ENCODE results near the gene IRF2. TPM values are rescaled to one million over a fixed set of nuclear protein-coding genes. Genes with fewer than 3 reads are reported as not detected.
"Not testable (repeated sequence)": the region's sequence is repeated elsewhere in the genome, so short reads cannot be mapped to it uniquely, and the experiment has no call there.

IRF2 gene
- total RNA-seq, 1 donor from 2014 or later: 47.6 TPM

GRCh38 chr4:184352891-184353290 is 121.5 kb downstream of the IRF2 start:
- no peak overlapping the region for H3K27ac Mint-ChIP-seq
- no peaks in the 10 kb centered on the region for H3K36me3 Mint-ChIP-seq (ENCODE audit: low read depth)
- H3K4me1 Mint-ChIP-seq (ENCODE audit: low read depth): peaks cover 14% of the 10 kb centered on the region
- DNase-seq (ENCODE audit: low spot score): no peak
- no peak overlapping the region for H3K4me3 Mint-ChIP-seq (ENCODE audit: low read depth)
- H3K9me3 Mint-ChIP-seq: no peaks in the 10 kb centered on the region
- intact Hi-C loops (cut with micrococcal nuclease): no loop called here
- no peaks in the 10 kb centered on the region for H3K27me3 Mint-ChIP-seq (ENCODE audit: low read depth)

GRCh38 chr4:184351560-184352451 is 122.5 kb downstream of the IRF2 start:
- intact Hi-C loops (cut with micrococcal nuclease): no loop called here
- H3K36me3 Mint-ChIP-seq (ENCODE audit: low read depth): no peaks in the 10 kb centered on the region
- no peaks in the 10 kb centered on the region for H3K9me3 Mint-ChIP-seq
- H3K4me1 Mint-ChIP-seq (ENCODE audit: low read depth): peaks cover 16% of the 10 kb centered on the region
- DNase-seq (ENCODE audit: low spot score): no peak
- no peak overlapping the region for H3K4me3 Mint-ChIP-seq (ENCODE audit: low read depth)
- no peaks in the 10 kb centered on the region for H3K27me3 Mint-ChIP-seq (ENCODE audit: low read depth)
- no peak overlapping the region for H3K27ac Mint-ChIP-seq

DNA sequence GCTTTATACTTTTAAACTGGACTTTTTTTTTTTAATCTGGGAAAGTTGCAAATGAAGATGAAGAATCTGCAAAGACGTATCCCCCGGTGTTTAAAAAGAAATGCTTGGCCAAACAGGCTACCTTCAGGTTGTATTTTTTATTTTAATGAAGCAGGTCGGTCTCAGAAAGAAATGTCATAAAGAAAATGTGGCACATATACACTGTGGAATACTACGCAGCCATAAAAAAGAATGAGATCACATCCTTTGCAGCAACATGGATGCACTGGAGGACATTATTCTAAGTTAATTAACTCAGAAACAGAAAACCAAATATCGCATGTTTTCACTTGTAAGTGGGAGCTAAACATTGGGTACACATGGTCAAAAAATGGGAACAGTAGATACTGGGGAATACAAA is 123.4 kb downstream of the IRF2 start:
- Mint-ChIP-seq H3K4me1 (ENCODE audit: low read depth) (peaks cover 15% of the 10 kb centered on the region), H3K9me3 (no peaks in the 10 kb centered on the region), H3K27ac (no peak overlapping the region), H3K27me3 (ENCODE audit: low read depth) (no peaks in the 10 kb centered on the region), H3K36me3 (ENCODE audit: low read depth) (no peaks in the 10 kb centered on the region), H3K4me3 (ENCODE audit: low read depth) (no peak overlapping the region)
- intact Hi-C loops (cut with micrococcal nuclease): no loop called here
- no peak for DNase-seq (ENCODE audit: low spot score)

- Mint-ChIP-seq H3K27ac (no peak overlapping the region), H3K27me3 (ENCODE audit: low read depth) (no peaks in the 10 kb centered on the region), H3K36me3 (ENCODE audit: low read depth) (no peaks in the 10 kb centered on the region), H3K4me1 (ENCODE audit: low read depth) (peaks cover 14% of the 10 kb centered on the region), H3K9me3 (no peaks in the 10 kb centered on the region), H3K4me3 (ENCODE audit: low read depth) (no peak overlapping the region)
- intact Hi-C loops (cut with micrococcal nuclease): no loop called here
- DNase-seq (ENCODE audit: low spot score): no peak
Measured at GRCh38 chr4:184350213-184350817, 124.0 kb downstream of the IRF2 start.

DNA sequence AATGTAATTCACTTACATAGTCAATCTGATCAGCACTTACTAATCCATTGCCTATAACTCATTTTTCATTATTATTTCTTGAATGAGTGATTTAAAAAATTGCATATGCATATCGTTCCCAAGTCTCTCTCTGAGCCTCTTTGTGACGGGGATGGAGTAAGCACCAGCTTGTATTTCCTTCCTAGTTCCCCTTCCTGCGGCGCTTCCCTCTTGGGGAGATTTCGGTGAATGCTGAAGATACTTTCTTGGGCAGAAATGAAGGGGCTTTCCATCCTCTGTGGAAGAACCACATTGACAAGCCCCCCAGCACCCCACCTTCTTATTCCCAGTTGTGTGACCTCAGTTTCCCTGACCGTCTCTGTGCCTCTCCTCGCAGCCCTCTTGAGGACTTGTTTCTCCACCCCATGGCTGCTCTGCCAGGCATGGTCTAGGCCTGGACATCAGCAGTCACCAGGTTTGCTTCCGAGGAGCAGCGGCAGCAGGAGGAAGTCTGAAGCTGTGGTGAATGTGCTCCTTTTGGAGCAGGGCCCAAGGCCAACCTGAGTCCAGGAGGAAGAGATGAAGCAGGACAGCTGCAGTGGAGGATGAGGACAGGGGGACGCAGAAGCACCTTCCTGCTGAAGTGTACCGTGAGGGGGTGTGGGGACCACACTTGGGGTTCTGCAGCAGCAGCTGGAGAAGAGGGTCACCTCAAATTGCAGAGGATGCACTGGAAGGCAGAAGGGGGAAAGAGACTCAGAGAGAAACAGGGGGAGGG is 124.9 kb downstream of the IRF2 start:
- H3K27me3 Mint-ChIP-seq (ENCODE audit: low read depth): no peaks in the 10 kb centered on the region
- peaks cover 12% of the 10 kb centered on the region for H3K4me1 Mint-ChIP-seq (ENCODE audit: low read depth)
- no peaks in the 10 kb centered on the region for H3K9me3 Mint-ChIP-seq
- intact Hi-C loops (cut with micrococcal nuclease): no loop called here
- no peak overlapping the region for H3K27ac Mint-ChIP-seq
- H3K36me3 Mint-ChIP-seq (ENCODE audit: low read depth): no peaks in the 10 kb centered on the region
- no peak overlapping the region for H3K4me3 Mint-ChIP-seq (ENCODE audit: low read depth)
- DNase-seq (ENCODE audit: low spot score): no peak

GRCh38 chr4:184348311-184349233 is 125.8 kb downstream of the IRF2 start:
- H3K27me3 Mint-ChIP-seq (ENCODE audit: low read depth): no peaks in the 10 kb centered on the region
- DNase-seq (ENCODE audit: low spot score): no peak
- peaks cover 18% of the 10 kb centered on the region for H3K4me1 Mint-ChIP-seq (ENCODE audit: low read depth)
- no peak overlapping the region for H3K4me3 Mint-ChIP-seq (ENCODE audit: low read depth)
- no peak overlapping the region for H3K27ac Mint-ChIP-seq
- H3K36me3 Mint-ChIP-seq (ENCODE audit: low read depth): no peaks in the 10 kb centered on the region
- intact Hi-C loops (cut with micrococcal nuclease): no loop called here
- H3K9me3 Mint-ChIP-seq: no peaks in the 10 kb centered on the region

DNA sequence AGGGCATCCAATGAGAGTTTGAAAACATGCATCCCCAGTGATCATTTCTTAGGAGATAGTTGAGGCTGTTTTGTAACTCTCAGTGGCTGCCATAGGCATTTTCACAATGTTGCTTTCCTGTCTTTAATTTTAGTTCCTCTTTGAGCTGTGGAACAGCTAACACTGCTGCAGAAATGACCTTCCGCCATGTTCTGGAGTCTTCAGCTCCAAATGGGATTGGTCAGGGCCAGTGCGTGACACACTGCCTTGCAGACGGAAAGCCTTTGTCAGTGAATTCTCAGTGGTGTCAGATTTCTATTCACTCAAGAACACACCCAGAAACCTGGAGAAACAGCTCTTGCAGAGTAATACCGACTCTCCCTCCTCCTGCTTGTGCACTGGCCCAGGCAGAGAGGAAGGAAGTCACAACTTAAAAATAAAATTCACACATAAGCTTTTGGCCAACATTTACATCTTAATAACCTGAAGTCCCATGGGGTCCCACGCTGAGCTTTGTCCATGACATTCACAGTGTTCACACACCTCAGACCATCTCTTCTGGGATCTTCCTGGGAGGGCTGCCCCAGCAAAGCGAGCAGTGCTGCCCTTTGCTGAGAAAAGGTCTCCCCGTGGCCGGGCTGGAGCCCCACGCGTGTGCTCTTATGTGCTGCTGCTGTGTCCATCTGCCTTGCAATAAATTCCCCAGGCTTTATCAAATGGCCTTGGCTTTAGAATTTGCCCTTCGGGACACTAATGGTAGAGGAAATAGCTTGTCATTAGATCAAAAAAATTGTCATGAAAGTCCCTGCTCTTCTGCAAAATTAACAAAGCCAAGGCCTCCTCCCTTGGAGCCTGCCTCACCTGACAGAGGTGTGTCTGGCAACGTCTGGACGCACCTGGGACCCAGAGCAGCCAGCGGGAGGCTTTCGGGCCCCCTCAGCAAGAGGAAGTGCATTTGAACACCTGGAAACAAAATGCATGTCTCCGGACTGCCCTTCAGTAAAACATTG is 126.8 kb downstream of the IRF2 start:
- Mint-ChIP-seq H3K27ac (no peak overlapping the region), H3K36me3 (ENCODE audit: low read depth) (no peaks in the 10 kb centered on the region), H3K27me3 (ENCODE audit: low read depth) (no peaks in the 10 kb centered on the region), H3K9me3 (no peaks in the 10 kb centered on the region), H3K4me3 (ENCODE audit: low read depth) (no peak overlapping the region), H3K4me1 (ENCODE audit: low read depth) (peaks cover 23% of the 10 kb centered on the region)
- intact Hi-C loops (cut with micrococcal nuclease): no loop called here
- DNase-seq (ENCODE audit: low spot score): no peak

DNA sequence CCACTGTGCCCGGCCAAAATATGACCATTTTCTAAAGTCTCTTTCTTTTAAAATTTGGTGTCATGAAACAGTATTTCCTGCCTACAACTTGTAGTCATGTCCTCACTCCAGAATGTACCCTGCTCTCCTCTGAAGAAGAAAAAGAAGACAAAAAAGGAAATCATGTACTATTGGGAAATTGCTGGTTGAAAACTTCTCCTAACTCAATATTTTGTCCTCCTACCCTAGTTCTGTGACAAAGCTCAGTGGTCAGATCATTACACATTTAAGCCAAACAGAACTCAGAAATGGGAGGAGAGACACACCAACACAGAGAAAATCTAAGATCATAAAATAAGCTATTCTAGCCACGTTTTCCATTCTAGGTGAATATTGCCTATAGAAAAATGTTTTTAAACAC is 127.7 kb downstream of the IRF2 start:
- H3K4me1 Mint-ChIP-seq (ENCODE audit: low read depth): peaks cover 23% of the 10 kb centered on the region
- no peak overlapping the region for H3K27ac Mint-ChIP-seq
- no peaks in the 10 kb centered on the region for H3K27me3 Mint-ChIP-seq (ENCODE audit: low read depth)
- no peaks in the 10 kb centered on the region for H3K36me3 Mint-ChIP-seq (ENCODE audit: low read depth)
- H3K9me3 Mint-ChIP-seq: no peaks in the 10 kb centered on the region
- no peak overlapping the region for H3K4me3 Mint-ChIP-seq (ENCODE audit: low read depth)
- intact Hi-C loops (cut with micrococcal nuclease): no loop called here
- DNase-seq (ENCODE audit: low spot score): no peak

DNA sequence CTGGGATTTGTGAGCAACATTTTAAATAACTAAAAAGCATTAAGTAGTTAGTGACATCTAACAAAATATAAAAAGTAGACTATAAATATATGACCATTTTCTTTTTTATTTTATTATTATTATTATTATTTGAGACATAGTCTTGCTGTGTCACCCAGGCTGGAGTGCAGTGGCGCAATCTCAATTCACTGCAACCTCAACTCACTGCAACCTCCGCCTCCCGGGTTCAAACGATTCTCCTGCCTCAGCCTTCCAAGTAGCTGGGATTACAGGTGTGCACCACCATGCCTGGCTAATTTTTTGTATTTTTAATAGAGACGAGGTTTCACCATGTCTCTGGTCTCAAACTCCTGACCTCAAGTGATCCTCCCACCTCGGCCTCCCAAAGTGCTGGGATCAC is 128.1 kb downstream of the IRF2 start:
- intact Hi-C loops (cut with micrococcal nuclease); H3K27me3 Mint-ChIP-seq (ENCODE audit: low read depth); H3K4me3 Mint-ChIP-seq (ENCODE audit: low read depth); H3K27ac Mint-ChIP-seq; H3K36me3 Mint-ChIP-seq (ENCODE audit: low read depth); DNase-seq (ENCODE audit: low spot score); H3K9me3 Mint-ChIP-seq: not testable (repeated sequence)
- peaks cover 23% of the 10 kb centered on the region for H3K4me1 Mint-ChIP-seq (ENCODE audit: low read depth)

DNA sequence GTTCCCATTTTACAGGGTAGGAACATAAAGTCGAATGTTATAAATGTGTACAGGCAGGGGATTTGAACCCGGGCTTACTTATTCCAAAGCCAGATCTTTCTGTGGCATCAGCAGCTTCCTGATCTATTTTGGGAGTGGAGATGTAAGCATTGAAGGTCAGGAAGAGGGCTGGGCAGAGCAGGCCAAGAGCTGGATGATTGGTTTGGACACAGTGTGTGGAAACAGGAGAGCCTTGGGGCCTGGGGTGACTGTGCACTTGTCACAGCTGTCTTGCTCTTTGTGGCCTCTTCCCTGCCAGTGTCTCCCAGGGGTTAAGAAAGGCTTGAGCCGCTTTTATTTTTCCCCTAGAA is 128.8 kb downstream of the IRF2 start:
- intact Hi-C loops (cut with micrococcal nuclease): no loop called here
- Mint-ChIP-seq H3K4me3 (ENCODE audit: low read depth) (no peak overlapping the region), H3K36me3 (ENCODE audit: low read depth) (no peaks in the 10 kb centered on the region), H3K27ac (no peak overlapping the region), H3K9me3 (no peaks in the 10 kb centered on the region), H3K27me3 (ENCODE audit: low read depth) (no peaks in the 10 kb centered on the region), H3K4me1 (ENCODE audit: low read depth) (peaks cover 23% of the 10 kb centered on the region)
- no peak for DNase-seq (ENCODE audit: low spot score)

- Mint-ChIP-seq H3K4me1 (ENCODE audit: low read depth) (peaks cover 23% of the 10 kb centered on the region), H3K9me3 (no peaks in the 10 kb centered on the region), H3K4me3 (ENCODE audit: low read depth) (peak overlapping the region; percentile 74), H3K27ac (no peak overlapping the region), H3K36me3 (ENCODE audit: low read depth) (no peaks in the 10 kb centered on the region), H3K27me3 (ENCODE audit: low read depth) (no peaks in the 10 kb centered on the region)
- DNase-seq (ENCODE audit: low spot score): no peak
- intact Hi-C loops (cut with micrococcal nuclease): loop anchor here (5.0 kb wide), 2 partner anchors 37 to 43 kb away; no protein-coding TSS in a partner anchor
Measured at GRCh38 chr4:184344899-184345572, 129.3 kb downstream of the IRF2 start.

Measured in activated T-helper 2 cell treated with anti-CD3 and anti-CD28 coated beads, Interferon-gamma antibody, Interleukin-2, Interleukin-4, amounts not matched to agents 10 μg/mL and 5 μg/mL and 100 μg/mL, durations not matched to agents 14 hours and 24 hours and 36 hours (primary cell).